ENCODE results near the gene PSMD14.

Gene PSMD14

DNA sequence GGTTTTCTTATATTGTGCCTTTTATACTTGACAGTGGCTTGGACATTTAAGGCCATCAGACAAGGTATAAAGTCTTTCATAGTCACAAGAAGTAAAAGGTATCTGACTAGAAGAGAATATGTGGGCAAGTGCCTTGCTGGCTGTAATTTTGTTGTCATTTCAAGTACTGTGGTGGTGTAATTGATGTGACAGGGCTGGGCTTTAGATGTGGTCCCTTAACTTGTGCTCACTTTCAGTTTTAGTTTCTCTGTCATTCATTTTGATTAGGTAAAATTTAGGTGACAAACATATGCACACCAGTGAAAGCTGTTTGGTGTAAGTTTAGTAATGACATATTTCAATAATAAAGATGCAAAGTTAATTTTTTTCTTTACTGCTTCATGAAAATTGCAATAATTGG is 76.6 kb downstream of the PSMD14 start:
- intact Hi-C loops (cut with DNase I; ENCODE audit: low total_unique reads), result no loop called here
- DNase-seq, result no peak
- TF ChIP-seq, protein P1, sequence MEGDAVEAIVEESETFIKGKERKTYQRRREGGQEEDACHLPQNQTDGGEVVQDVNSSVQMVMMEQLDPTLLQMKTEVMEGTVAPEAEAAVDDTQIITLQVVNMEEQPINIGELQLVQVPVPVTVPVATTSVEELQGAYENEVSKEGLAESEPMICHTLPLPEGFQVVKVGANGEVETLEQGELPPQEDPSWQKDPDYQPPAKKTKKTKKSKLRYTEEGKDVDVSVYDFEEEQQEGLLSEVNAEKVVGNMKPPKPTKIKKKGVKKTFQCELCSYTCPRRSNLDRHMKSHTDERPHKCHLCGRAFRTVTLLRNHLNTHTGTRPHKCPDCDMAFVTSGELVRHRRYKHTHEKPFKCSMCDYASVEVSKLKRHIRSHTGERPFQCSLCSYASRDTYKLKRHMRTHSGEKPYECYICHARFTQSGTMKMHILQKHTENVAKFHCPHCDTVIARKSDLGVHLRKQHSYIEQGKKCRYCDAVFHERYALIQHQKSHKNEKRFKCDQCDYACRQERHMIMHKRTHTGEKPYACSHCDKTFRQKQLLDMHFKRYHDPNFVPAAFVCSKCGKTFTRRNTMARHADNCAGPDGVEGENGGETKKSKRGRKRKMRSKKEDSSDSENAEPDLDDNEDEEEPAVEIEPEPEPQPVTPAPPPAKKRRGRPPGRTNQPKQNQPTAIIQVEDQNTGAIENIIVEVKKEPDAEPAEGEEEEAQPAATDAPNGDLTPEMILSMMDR (IDR thresholded peaks at IDR 0.05), result no peak
- H3K36me3 ChIP-seq, result no peaks in the 10 kb centered on the region
- no peaks in the 10 kb centered on the region for H3K9me3 ChIP-seq
- no peaks in the 10 kb centered on the region for H3K27me3 ChIP-seq
- no peak overlapping the region for H3K27ac ChIP-seq
- no peak overlapping the region for H3K4me3 ChIP-seq
- peaks cover 0 to under 1% (median 0%) of the 10 kb centered on the region in 4 donors for H3K4me1 ChIP-seq

DNA sequence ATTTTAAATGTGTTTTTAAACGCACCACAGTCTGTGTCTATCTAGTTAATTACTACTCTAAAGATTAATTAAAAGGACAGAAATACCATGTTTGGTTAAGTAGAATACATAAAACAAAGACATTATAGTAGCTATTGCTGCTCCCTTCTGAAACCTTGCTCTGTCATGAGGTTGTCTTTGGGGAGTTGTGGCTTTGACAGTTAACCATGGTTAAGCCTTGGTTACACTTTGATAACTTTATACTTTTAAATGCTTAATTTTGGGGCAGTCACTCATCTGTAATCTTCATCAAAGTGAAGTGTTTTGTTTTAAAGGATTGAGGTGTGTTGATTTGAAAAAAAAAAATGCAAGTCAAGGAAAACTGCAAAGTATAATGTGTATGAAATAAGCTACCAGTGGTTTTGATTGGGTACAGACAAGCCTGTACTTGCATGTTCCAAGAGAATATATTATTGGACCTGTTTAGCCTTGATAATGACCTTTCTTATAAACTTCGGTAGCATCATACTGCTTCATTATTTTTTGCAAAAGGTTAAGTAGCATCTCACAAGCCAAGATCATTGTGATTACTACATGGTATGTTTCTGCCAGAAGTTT is 78.1 kb downstream of the PSMD14 start:
- Histone ChIP-seq H3K36me3 (no peaks in the 10 kb centered on the region), H3K27ac (no peak overlapping the region), H3K4me1 (peaks cover 0 to 7% (median 0%) of the 10 kb centered on the region in 4 donors), H3K27me3 (no peaks in the 10 kb centered on the region), H3K9me3 (no peaks in the 10 kb centered on the region), H3K4me3 (no peak overlapping the region)
- no peak for DNase-seq
- TF ChIP-seq, protein P1 (IDR thresholded peaks at IDR 0.05), result no peak
- intact Hi-C loops (cut with DNase I; ENCODE audit: low total_unique reads), result no loop called here

DNA sequence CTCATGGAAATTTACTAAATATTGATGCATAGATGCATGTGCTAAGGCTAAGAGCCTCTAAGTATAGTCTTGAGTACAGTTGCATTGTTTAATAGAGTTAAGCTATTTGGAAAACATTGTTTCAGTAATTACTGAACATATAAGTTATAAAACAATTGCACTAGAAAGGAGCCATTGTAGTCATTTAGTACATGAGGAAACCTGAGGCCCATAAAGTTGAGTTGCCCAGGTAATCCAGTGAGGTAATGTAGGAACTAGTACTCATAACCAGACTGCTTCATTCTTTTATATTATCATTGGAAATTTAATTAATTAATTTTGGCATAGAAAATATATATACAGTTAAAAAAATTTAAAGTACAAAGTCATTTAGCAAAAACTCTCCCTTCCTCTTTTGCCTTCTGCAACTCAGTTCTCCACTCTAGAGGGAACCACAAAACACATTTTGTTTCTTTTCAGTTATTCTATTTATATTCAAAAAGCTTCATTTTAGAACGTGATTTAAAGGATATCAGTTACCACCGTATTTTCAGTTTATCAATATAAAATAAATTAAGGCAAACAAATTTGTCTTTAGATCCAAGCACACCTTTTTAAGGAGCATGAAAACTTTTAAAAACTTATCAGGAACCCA is 80.0 kb downstream of the PSMD14 start:
- no peak for DNase-seq
- TF ChIP-seq, protein P1 (IDR thresholded peaks at IDR 0.05), result no peak
- Histone ChIP-seq H3K27me3 (no peaks in the 10 kb centered on the region), H3K9me3 (no peaks in the 10 kb centered on the region), H3K27ac (no peak overlapping the region), H3K4me3 (no peak overlapping the region), H3K4me1 (peaks cover 0 to 7% (median 0%) of the 10 kb centered on the region in 4 donors), H3K36me3 (peaks cover 0 to 3% (median 0%) of the 10 kb centered on the region in 3 donors)
- intact Hi-C loops (cut with DNase I; ENCODE audit: low total_unique reads), result no loop called here

DNA sequence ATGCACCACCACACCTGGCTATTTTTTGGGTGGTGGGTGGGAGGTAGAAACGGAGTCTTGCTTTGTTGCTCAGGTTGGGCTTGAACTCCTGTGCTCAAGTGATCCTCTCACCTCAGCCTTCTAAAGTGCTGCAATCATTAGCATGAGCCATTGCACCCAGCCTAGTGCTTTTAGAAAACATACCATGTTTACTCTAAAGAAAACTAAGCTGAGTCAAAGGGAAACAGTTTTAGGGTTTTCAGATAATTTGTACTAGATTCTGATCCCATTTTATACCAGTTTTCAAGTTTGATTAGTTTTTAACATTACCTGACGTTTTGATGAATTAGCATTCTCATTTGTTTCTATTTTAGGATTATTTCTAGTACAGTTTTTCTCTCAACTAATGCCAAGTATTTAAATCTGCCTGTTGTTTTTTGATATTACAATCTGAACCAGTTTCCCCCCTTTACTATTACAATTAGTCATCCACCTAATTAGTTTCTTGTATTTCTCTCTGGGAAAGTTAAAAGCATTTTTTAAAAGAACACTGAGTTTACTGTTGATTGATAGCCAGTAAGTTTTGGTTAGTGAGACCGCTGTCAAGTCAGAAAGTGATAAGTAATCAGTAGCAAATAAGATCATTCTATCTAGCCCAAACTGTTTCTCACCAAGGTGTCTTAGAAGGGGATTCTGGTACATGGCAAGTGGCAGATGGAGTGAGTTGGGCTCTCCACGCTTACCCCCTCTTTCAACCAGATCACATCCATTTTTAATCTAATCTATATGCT is 83.7 kb downstream of the PSMD14 start:
- Histone ChIP-seq H3K4me1 (peaks cover 0 to 7% (median 0%) of the 10 kb centered on the region in 4 donors), H3K27ac (no peak overlapping the region), H3K27me3 (no peaks in the 10 kb centered on the region), H3K36me3 (peaks cover 14 to 22% (median 18%) of the 10 kb centered on the region in 3 donors), H3K9me3 (no peaks in the 10 kb centered on the region), H3K4me3 (no peak overlapping the region)
- intact Hi-C loops (cut with DNase I; ENCODE audit: low total_unique reads), result no loop called here
- DNase-seq, result no peak
- TF ChIP-seq, protein P1 (IDR thresholded peaks at IDR 0.05), result no peak

DNA sequence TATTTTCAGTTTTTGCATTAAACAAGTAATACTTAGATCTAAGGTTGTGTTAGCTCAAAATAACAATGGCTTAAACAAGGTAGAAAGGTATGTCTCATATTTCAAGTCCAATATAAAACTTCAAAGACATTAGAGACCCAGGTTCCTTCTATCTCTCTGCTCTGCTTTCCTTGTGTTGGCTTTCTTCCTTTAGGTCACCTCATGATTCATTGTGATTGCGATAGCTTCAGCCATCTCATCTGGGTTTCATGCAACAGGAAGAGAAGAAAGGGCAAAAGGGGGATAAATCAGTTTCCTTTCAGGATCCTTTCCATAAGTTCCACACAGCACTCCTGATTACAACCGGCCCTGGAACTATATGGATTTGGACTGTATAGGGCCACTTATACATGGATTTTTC is 91.9 kb downstream of the PSMD14 start:
- DNase-seq, result no peak
- Histone ChIP-seq H3K27ac (no peak overlapping the region), H3K9me3 (no peaks in the 10 kb centered on the region), H3K27me3 (no peaks in the 10 kb centered on the region), H3K36me3 (peaks cover 40 to 44% (median 41%) of the 10 kb centered on the region in 3 donors), H3K4me1 (no peaks in the 10 kb centered on the region), H3K4me3 (no peak overlapping the region)
- TF ChIP-seq, protein P1 (IDR thresholded peaks at IDR 0.05), result no peak
- intact Hi-C loops (cut with DNase I; ENCODE audit: low total_unique reads), result no loop called here

Measured in tibial artery (tissue), 4 donors.